ENCODE data around the gene NTM. TPM values are rescaled to one million over a fixed set of nuclear protein-coding genes. Genes with fewer than 3 reads are reported as not detected.

The NTM gene
- total and polyA plus RNA-seq, 2 experiments from 2014 or later = 1.1 to 1.7 TPM

- no peak overlapping the region for H3K4me3 ChIP-seq
- peak in 1 of 2 donors; percentile 59 for DNase-seq (ENCODE audit: low read depth in 1 of 2, low spot score in 1 of 2)
- H3K9me3 ChIP-seq (ENCODE audit: low read depth) = no peaks in the 10 kb centered on the region
- H3K27ac ChIP-seq = no peak overlapping the region
- H3K27me3 ChIP-seq = peaks cover 41% of the 10 kb centered on the region
- H3K36me3 ChIP-seq = no peaks in the 10 kb centered on the region
- peaks cover 7% of the 10 kb centered on the region for H3K4me1 ChIP-seq (ENCODE audit: low read depth)
- no peak for TF ChIP-seq CTCF (IDR thresholded peaks at IDR 0.05; ENCODE audit: low read depth, low read length)
Measured at GRCh38 chr11:132058211-132058772, 687.9 kb downstream of the NTM start.

- H3K27me3 ChIP-seq = peaks cover 41% of the 10 kb centered on the region
- no peaks in the 10 kb centered on the region for H3K9me3 ChIP-seq (ENCODE audit: low read depth)
- no peak for TF ChIP-seq CTCF (IDR thresholded peaks at IDR 0.05; ENCODE audit: low read depth, low read length)
- no peaks in the 10 kb centered on the region for H3K36me3 ChIP-seq
- H3K27ac ChIP-seq = no peak overlapping the region
- no peak overlapping the region for H3K4me3 ChIP-seq
- no peak for DNase-seq (ENCODE audit: low read depth in 1 of 2, low spot score in 1 of 2)
- peaks cover 7% of the 10 kb centered on the region for H3K4me1 ChIP-seq (ENCODE audit: low read depth)
Measured at GRCh38 chr11:132060567-132060966, 690.2 kb downstream of the NTM start.

- Histone ChIP-seq H3K27ac (no peak overlapping the region), H3K27me3 (peaks cover 39% of the 10 kb centered on the region), H3K4me3 (no peak overlapping the region), H3K4me1 (ENCODE audit: low read depth) (peaks cover 7% of the 10 kb centered on the region), H3K36me3 (no peaks in the 10 kb centered on the region), H3K9me3 (ENCODE audit: low read depth) (no peaks in the 10 kb centered on the region)
- TF ChIP-seq CTCF (IDR thresholded peaks at IDR 0.05; ENCODE audit: low read depth, low read length) = no peak
- no peak for DNase-seq (ENCODE audit: low read depth in 1 of 2, low spot score in 1 of 2)
Measured at GRCh38 chr11:132062031-132062430, 691.6 kb downstream of the NTM start.

GRCh38 chr11:132062541-132062940 lies 692.1 kb downstream of the NTM start:
- H3K36me3 ChIP-seq = no peaks in the 10 kb centered on the region
- no peak overlapping the region for H3K27ac ChIP-seq
- peaks cover 35% of the 10 kb centered on the region for H3K27me3 ChIP-seq
- H3K4me1 ChIP-seq (ENCODE audit: low read depth) = peaks cover 7% of the 10 kb centered on the region
- H3K4me3 ChIP-seq = no peak overlapping the region
- DNase-seq (ENCODE audit: low read depth in 1 of 2, low spot score in 1 of 2) = no peak
- no peaks in the 10 kb centered on the region for H3K9me3 ChIP-seq (ENCODE audit: low read depth)
- TF ChIP-seq CTCF (IDR thresholded peaks at IDR 0.05; ENCODE audit: low read depth, low read length) = no peak

GRCh38 chr11:132064987-132065620 lies 694.7 kb downstream of the NTM start:
- DNase-seq (ENCODE audit: low read depth in 1 of 2, low spot score in 1 of 2) = peak in 1 of 2 donors; percentile 95
- Histone ChIP-seq H3K4me1 (ENCODE audit: low read depth) (peaks cover 7% of the 10 kb centered on the region), H3K9me3 (ENCODE audit: low read depth) (no peaks in the 10 kb centered on the region), H3K27me3 (peaks cover 24% of the 10 kb centered on the region), H3K36me3 (no peaks in the 10 kb centered on the region), H3K27ac (no peak overlapping the region), H3K4me3 (no peak overlapping the region)
- TF ChIP-seq CTCF (IDR thresholded peaks at IDR 0.05; ENCODE audit: low read depth, low read length) = no peak
